GM12865 (cell line): ENCODE data around the gene GABRB1.

Experiments used
- DNase-seq: peaks from one replicate; pipeline ENCODE4 v3.0.0; 2010; ENCODE audit warnings: low read depth
- H3K4me3 ChIP-seq: 2 replicates; pipeline ENCODE4 v1.5.1; 2011; ENCODE audit warnings: mild to moderate bottlenecking, low read depth, low read length, control low read depth
- TF ChIP-seq, protein P1 (sequence below): IDR thresholded peaks from 2 replicates; pipeline ENCODE4 v1.5.1; 2011; ENCODE audit warnings: low read length, control low read depth, low read depth, inconsistent platforms; ENCODE audit not compliant: insufficient read depth; ENCODE audit errors: missing control alignments

The GABRB1 gene

DNA sequence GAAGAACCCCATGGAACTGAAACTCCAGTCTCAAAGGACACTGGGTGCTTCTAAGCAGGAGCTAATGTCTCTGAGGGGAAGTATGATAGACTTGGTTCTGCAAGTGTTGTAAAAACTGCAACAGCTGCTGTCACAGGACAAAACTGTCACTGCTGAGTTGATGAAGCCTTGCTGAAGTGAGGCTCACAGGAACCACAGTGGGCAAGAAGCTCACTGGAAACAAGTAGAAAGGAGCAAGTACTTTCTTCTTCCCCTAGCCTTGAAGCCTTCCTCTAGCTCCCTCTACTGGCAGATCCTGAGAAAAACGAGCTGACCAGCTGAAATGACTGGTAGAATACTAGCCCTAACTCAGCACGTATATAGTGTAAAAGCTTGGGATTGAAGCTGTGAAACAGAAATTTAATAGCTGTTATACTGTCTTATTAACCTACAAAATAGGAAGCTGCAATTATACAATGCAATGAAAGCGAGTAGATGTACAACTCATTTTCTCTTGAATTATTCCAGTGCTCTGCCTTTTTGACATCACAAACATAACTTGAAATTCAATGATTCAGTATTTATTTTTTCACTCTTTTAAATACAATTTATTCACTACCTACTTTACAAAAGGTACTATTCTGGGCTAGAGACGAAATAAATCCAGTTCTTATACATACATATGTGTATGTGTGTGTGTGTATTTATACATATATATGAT, 91.4 kb downstream of the GABRB1 start:
- no peak overlapping the region for H3K4me3 ChIP-seq
- TF ChIP-seq, protein P1, sequence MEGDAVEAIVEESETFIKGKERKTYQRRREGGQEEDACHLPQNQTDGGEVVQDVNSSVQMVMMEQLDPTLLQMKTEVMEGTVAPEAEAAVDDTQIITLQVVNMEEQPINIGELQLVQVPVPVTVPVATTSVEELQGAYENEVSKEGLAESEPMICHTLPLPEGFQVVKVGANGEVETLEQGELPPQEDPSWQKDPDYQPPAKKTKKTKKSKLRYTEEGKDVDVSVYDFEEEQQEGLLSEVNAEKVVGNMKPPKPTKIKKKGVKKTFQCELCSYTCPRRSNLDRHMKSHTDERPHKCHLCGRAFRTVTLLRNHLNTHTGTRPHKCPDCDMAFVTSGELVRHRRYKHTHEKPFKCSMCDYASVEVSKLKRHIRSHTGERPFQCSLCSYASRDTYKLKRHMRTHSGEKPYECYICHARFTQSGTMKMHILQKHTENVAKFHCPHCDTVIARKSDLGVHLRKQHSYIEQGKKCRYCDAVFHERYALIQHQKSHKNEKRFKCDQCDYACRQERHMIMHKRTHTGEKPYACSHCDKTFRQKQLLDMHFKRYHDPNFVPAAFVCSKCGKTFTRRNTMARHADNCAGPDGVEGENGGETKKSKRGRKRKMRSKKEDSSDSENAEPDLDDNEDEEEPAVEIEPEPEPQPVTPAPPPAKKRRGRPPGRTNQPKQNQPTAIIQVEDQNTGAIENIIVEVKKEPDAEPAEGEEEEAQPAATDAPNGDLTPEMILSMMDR: peak; percentile 92
- peak; percentile 78 for DNase-seq

DNA sequence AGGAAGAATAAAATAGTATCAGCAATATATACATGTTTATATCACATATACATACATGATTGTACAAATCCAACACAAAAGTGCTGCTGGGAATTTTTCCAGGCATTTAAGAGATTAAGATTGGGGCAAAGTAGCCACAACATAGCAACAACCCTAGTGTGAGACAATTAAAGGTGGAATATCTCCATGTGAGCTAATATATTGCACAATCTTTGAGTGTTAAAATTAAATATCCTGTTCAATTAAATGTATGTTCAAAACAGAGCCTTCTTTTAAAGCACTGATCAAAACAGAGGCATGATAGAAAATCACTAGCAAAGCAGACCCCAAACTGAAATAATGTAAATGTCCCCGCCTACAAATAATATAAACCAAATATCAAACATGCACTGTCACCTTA, 97.6 kb downstream of the GABRB1 start:
- H3K4me3 ChIP-seq: no peak overlapping the region
- no peak for DNase-seq
- TF ChIP-seq, protein P1: no peak

DNA sequence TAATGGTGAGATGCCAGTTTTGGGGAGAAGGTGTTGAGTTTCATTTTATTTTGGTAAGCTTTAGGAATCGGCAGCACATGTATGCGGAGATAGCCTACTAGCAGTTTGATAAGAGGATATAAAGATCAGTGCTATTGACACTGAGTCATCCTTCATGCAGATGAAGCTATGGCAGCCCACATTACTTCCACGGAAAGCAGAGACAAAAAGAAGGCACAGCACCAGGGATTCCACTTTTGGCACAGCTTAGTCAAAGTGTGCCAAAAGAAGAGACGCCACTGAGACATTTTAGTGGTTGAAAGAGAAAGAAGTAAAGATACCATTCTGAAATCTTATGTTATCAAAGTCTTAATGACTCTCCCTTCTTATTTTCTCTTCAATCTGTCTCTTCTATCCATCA, 103.8 kb downstream of the GABRB1 start:
- TF ChIP-seq, protein P1: no peak
- DNase-seq: no peak
- no peak overlapping the region for H3K4me3 ChIP-seq

DNA sequence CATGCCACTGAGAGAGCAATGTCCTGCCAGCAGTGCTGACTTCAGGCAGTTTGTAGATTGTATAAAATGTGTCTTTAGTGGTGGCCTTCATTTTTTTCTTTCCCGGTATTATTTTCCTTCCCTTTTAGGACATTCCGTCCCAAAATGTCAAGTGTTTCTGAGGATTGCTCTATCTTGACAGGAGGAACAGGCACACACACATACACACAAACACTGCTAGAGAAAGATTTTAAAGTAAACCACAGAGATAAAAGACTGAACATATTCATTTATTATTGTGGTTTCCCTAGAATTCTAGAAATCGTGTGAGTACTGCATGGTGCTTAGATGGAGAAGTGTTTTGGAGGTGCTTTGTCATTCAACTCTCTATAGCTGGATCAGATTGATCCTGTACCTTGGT, 111.9 kb downstream of the GABRB1 start:
- TF ChIP-seq, protein P1: no peak
- no peak for DNase-seq
- H3K4me3 ChIP-seq: no peak overlapping the region

DNA sequence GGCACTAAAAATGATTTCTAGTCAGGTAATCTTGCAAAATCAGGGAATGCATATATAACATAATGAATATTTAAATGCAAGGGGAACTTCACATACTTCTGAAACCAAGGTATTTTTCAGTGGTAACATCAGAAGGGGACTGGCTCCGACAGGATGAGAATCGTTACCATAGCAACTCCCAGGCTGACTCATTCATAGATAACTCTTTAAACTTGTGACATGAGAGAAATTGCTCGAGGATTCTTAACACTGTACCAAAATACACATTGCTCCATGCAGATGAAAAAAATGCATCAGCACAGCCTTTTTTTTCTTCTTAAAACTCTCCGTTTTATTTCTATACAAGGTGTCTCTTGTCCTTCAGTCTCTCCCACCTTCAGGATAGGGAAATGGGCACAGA, 114.3 kb downstream of the GABRB1 start:
- TF ChIP-seq, protein P1: no peak
- DNase-seq: peak; percentile 89
- H3K4me3 ChIP-seq: no peak overlapping the region

DNA sequence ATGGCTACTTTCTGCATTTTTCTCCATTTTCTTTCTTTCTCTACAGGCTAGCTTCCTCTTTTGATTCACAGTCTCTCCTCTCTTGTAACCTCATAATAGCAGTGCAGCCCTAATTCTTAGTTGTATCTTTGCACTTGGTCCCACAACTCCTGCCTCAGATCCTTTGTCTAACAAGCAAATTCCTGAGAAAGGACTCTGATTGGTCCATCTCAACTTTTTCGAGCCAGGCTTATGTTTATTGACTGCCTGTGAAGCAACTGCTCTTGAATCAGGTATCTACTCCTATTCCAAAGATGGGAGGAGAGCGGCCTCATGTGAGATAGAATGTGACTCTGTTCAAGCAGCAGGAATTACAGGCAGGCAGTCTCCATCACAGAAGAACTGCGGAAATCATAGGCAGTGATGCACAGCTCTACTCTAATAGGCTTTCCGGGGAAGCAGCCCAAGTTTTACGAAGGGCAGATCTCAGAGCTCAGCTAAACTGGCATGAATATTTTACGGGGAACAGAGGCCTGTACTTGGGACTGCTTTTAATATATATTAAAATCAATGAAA, 123.5 kb downstream of the GABRB1 start:
- DNase-seq: no peak
- TF ChIP-seq, protein P1: no peak

DNA sequence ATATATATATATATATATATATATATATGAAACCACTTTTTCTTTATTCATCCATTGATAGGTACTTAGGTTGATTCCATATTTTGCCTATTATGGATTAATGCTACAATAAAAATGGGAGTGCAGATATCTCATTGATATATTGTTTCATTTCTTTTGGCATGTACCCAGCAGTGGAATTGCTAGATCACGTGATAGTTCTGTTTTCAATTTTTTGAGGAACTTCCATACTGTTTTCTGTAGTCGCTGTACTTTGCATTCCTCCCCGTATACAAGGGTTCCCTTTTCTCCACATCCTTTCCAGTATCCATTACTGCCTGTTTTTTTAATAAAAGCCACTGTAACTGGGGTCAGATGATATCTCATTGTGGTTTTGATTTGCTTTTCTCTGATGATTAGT, 124.6 kb downstream of the GABRB1 start:
- no peak overlapping the region for H3K4me3 ChIP-seq
- no peak for DNase-seq
- TF ChIP-seq, protein P1: no peak

More for the DNA sequence above, 123.5 kb downstream of the GABRB1 start:
- no peak overlapping the region for H3K4me3 ChIP-seq
